Suprapubic skin (tissue), 4 donors: ENCODE results near the gene EGFL6. TPM values are rescaled to one million over a fixed set of nuclear protein-coding genes. Genes with fewer than 3 reads are reported as not detected.

Experiments
- DNase-seq, 2 donors: peaks; one replicate each; pipeline ENCODE4 v3.0.0-alpha.2; 2019; ENCODE audit warnings: low spot score in 2 of 2
- H3K27ac ChIP-seq: fragments of 200-600 bp; sonication (generic); one replicate; pipeline ENCODE4 v1.5.1; 2019
- H3K27me3 ChIP-seq: fragments of 200-600 bp; sonication (generic); one replicate; pipeline ENCODE4 v1.5.1; 2019
- H3K36me3 ChIP-seq: fragments of 200-600 bp; sonication (generic); one replicate; pipeline ENCODE4 v1.5.1; 2019
- H3K4me1 ChIP-seq: fragments of 200-600 bp; sonication (generic); one replicate; pipeline ENCODE4 v1.5.1; 2019
- H3K4me3 ChIP-seq: fragments of 200-600 bp; sonication (generic); one replicate; pipeline ENCODE4 v1.5.1; 2019; ENCODE audit warnings: mild to moderate bottlenecking
- H3K9me3 ChIP-seq: fragments of 200-600 bp; sonication (generic); one replicate; pipeline ENCODE4 v1.5.1; 2019
- EP300 ChIP-seq: sonication (generic); formaldehyde crosslinking; IDR thresholded peaks from one replicate; pipeline ENCODE4 v1.6.1; 2017; ENCODE audit warnings: antibody characterized with exemption
- POLR2A ChIP-seq, 2 donors: fragments of 450-650 bp; IDR thresholded peaks; one replicate each; pipeline ENCODE4 v1.6.1; 2017; ENCODE audit warnings: antibody characterized with exemption in 2 of 2, mild to moderate bottlenecking in 2 of 2, moderate library complexity in 2 of 2
- POLR2AphosphoS5 ChIP-seq, 3 donors: sonication (generic); formaldehyde crosslinking; IDR thresholded peaks; one replicate each; pipeline ENCODE4 v1.6.1; 2017; ENCODE audit warnings: antibody characterized with exemption in 3 of 3
- WGBS: methylation state at CpG from one replicate; pipeline ENCODE4 v1.1.5; 2018; 5-methylcytosine and 5-hydroxymethylcytosine counted together
- total RNA-seq, 4 donors: library from RNA; depleted of rRNA; stranded (reverse); fragments of >200 nt; gene quantifications; one replicate each; pipeline ENCODE4 v1.1.0, GENCODE V29; 2016
- TF ChIP-seq, protein P1 (sequence below), 2 donors: fragments of 200-600 bp in 1 of 2; fragments of 450-650 bp in 1 of 2; sonication (generic) in 1 of 2; IDR thresholded peaks; one replicate each; pipeline ENCODE4 v1.5.1; 2016 to 2019; ENCODE audit warnings: antibody characterized with exemption in 2 of 2, mild to moderate bottlenecking in 1 of 2, moderate library complexity in 1 of 2

EGFL6 gene
- total RNA-seq, 4 donors from 2014 or later = 0.19 to 0.68 (median 0.31) TPM; not detected in 1

DNA sequence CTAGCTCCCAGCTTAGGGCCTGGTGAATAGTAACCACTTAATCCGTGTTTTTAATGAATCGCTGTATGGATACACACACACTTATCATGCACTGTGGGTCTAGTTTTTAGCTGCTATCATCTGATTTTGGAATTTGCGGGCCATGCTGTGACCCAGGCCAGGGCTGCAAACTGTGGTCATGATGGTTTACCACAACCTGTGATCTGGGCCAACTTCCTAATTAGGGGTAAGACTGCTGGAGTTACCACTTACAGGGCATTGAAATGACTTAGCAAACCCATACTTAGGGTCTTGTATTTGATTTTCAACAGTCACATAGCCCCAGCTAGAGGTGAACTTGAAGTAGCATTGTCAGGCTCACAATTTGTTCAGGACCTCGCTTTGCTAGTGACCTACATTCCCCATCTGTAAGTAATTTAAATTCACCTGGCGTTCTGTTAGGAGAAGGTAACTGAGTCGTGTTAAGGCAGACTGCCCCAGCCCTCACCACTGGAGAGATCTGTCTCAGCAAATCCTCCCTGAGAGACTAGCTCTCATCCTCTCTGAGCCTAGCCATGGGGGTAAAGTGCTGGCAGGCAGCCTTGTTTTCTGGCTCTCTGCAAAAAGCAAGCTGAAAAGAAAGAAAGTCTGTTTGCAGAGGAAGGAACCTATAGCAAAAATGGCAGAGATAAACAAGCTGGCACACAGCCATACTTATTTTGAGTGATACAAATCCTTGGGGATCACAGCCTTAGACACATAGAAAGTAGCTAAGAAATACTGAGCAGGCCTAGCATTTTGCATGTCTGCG lies 33.8 kb upstream of the EGFL6 start:
- Histone ChIP-seq H3K4me3 (no peak overlapping the region), H3K9me3 (no peaks in the 10 kb centered on the region), H3K36me3 (no peaks in the 10 kb centered on the region), H3K27ac (no peak overlapping the region), H3K4me1 (no peaks in the 10 kb centered on the region), H3K27me3 (no peaks in the 10 kb centered on the region)
- no peak for DNase-seq
- TF ChIP-seq, protein P1, sequence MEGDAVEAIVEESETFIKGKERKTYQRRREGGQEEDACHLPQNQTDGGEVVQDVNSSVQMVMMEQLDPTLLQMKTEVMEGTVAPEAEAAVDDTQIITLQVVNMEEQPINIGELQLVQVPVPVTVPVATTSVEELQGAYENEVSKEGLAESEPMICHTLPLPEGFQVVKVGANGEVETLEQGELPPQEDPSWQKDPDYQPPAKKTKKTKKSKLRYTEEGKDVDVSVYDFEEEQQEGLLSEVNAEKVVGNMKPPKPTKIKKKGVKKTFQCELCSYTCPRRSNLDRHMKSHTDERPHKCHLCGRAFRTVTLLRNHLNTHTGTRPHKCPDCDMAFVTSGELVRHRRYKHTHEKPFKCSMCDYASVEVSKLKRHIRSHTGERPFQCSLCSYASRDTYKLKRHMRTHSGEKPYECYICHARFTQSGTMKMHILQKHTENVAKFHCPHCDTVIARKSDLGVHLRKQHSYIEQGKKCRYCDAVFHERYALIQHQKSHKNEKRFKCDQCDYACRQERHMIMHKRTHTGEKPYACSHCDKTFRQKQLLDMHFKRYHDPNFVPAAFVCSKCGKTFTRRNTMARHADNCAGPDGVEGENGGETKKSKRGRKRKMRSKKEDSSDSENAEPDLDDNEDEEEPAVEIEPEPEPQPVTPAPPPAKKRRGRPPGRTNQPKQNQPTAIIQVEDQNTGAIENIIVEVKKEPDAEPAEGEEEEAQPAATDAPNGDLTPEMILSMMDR (IDR thresholded peaks at IDR 0.05) = no peak
- TF ChIP-seq EP300 = no peak
- no peak for TF ChIP-seq POLR2A (IDR thresholded peaks at IDR 0.05)
- TF ChIP-seq POLR2AphosphoS5 (IDR thresholded peaks at IDR 0.05) = no peak
- 76% methylated on average over 7 of the region's 7 CpGs for WGBS

DNA sequence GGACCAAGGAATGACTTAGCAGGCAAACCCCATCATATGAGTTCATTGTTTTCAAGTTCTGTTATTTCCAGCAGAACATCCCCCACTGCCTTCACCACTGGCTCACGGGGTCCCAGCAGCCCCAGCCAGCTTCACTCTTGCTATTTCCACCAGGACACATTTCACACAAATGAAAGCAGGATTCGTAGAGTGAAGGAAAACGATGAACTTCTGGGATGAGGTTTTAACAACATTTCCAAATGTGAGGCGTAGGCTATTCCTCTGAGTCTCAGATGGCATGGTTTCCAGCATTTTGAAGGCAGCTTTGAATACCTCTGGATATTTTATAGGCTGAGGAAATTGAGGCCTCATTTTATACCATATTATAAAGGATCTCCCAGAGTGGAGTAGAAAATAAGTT lies 32.9 kb upstream of the EGFL6 start:
- Histone ChIP-seq H3K4me1 (no peaks in the 10 kb centered on the region), H3K27ac (no peak overlapping the region), H3K36me3 (no peaks in the 10 kb centered on the region), H3K4me3 (no peak overlapping the region), H3K27me3 (no peaks in the 10 kb centered on the region), H3K9me3 (no peaks in the 10 kb centered on the region)
- WGBS = 72% methylated on average over 4 of the region's 4 CpGs
- no peak for DNase-seq
- TF ChIP-seq, protein P1 (IDR thresholded peaks at IDR 0.05) = no peak
- TF ChIP-seq EP300 (no peak), POLR2A (IDR thresholded peaks at IDR 0.05) (no peak), POLR2AphosphoS5 (IDR thresholded peaks at IDR 0.05) (no peak)

DNA sequence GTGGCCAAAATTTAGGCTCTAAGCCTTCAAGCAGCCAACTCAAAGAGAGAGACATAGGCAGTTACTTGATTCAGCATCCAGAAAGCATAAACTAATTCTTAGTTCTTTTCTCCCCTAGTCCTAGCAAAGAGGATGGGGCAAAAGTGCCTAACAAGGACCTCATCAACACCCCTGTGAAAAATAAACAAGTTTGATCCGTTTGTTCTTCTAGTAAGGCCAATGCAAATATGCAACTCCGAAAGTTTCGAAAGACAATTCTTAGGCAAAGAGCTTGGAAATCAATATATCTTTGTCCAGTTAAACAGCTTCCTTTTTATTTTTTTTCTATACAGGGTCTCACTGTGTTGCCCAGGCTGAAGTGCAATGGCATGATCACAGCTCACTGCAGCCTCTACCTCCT lies 31.0 kb upstream of the EGFL6 start:
- no peaks in the 10 kb centered on the region for H3K36me3 ChIP-seq
- H3K9me3 ChIP-seq = no peaks in the 10 kb centered on the region
- H3K4me3 ChIP-seq = no peak overlapping the region
- no peak overlapping the region for H3K27ac ChIP-seq
- no peaks in the 10 kb centered on the region for H3K27me3 ChIP-seq
- 88% methylated on average over 3 of the region's 3 CpGs for WGBS
- TF ChIP-seq POLR2AphosphoS5 (IDR thresholded peaks at IDR 0.05) (no peak), EP300 (no peak), POLR2A (IDR thresholded peaks at IDR 0.05) (no peak)
- TF ChIP-seq, protein P1 (IDR thresholded peaks at IDR 0.05) = no peak
- DNase-seq = no peak
- H3K4me1 ChIP-seq = no peaks in the 10 kb centered on the region

DNA sequence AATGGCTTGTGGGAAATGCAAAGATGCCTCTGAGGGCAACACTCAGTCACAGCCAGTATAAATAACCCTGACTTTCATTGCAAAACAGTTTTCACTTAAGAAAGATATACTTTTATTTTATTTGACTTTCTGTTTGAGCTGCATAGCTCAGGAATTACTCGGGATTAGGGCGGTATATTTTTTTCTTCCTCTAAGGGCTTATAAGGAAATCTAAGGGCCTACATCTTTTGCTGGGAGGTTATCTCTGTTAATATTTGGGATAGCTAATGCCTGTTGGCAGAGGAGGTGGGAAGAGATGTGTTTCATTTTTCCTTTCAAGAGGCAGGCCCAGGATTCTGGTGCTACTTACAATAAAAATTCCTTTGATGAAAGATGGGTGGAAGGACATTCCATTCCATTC lies 28.8 kb upstream of the EGFL6 start:
- 85% methylated on average over 2 of the region's 2 CpGs for WGBS
- H3K4me1 ChIP-seq = no peaks in the 10 kb centered on the region
- no peaks in the 10 kb centered on the region for H3K36me3 ChIP-seq
- H3K27ac ChIP-seq = no peak overlapping the region
- TF ChIP-seq POLR2A (IDR thresholded peaks at IDR 0.05) (no peak), EP300 (no peak), POLR2AphosphoS5 (IDR thresholded peaks at IDR 0.05) (no peak)
- TF ChIP-seq, protein P1 (IDR thresholded peaks at IDR 0.05) = no peak
- H3K27me3 ChIP-seq = no peaks in the 10 kb centered on the region
- no peak overlapping the region for H3K4me3 ChIP-seq
- no peak for DNase-seq
- H3K9me3 ChIP-seq = no peaks in the 10 kb centered on the region

DNA sequence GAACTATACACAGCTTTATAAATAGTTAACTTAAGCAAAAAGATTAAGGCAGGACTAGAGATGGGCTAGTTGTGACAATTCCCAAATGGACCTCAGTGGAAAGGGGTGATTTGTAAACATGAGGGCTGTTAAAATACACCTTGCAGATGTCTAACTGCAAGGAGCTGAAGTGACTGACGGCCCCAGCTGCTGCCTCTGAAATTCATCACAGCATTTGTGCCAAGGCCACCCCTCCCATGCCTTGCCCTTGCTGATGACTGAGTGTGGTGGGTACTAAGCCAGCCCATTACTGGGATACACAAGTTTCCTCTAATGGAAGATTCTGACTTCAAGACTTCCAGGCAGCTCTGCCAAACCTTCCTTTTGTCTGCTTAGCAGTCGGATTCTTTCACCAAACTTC lies 23.7 kb upstream of the EGFL6 start:
- Histone ChIP-seq H3K27ac (no peak overlapping the region), H3K9me3 (no peaks in the 10 kb centered on the region), H3K27me3 (no peaks in the 10 kb centered on the region), H3K4me1 (no peaks in the 10 kb centered on the region), H3K4me3 (no peak overlapping the region), H3K36me3 (no peaks in the 10 kb centered on the region)
- WGBS = 60% methylated on average over 2 of the region's 2 CpGs
- DNase-seq = no peak
- TF ChIP-seq POLR2AphosphoS5 (IDR thresholded peaks at IDR 0.05) (no peak), EP300 (no peak), POLR2A (IDR thresholded peaks at IDR 0.05) (no peak)
- TF ChIP-seq, protein P1 (IDR thresholded peaks at IDR 0.05) = no peak
